Neural cell (in vitro differentiated cells): ENCODE data around the gene PTOV1.

Experiments used
- CTCF ChIP-seq: fragments of 450-650 bp; IDR thresholded peaks from 2 replicates; pipeline ENCODE4 v1.5.1; 2014; ENCODE audit warnings: antibody characterized with exemption, mild to moderate bottlenecking, moderate library complexity; ENCODE audit not compliant: poor library complexity, severe bottlenecking
- EZH2 ChIP-seq: fragments of 200-600, 300-800 bp; shearing (Covaris generic), sonication (generic); IDR thresholded peaks from 2 replicates; pipeline ENCODE4 v1.6.1; 2014; ENCODE audit warnings: antibody characterized with exemption, low read length, borderline replicate concordance, mild to moderate bottlenecking; ENCODE audit not compliant: insufficient read depth, poor library complexity, severe bottlenecking
- POLR2AphosphoS5 ChIP-seq: IDR thresholded peaks from 2 replicates; pipeline ENCODE4 v1.6.1; 2012
- RAD21 ChIP-seq: fragments of 450-650 bp; conservative IDR thresholded peaks from 2 replicates; pipeline ENCODE4 v1.6.1; 2014; ENCODE audit warnings: antibody characterized with exemption, mild to moderate bottlenecking, moderate library complexity
- REST ChIP-seq: IDR thresholded peaks from 2 replicates; pipeline ENCODE4 v1.6.1; 2012; ENCODE audit warnings: borderline replicate concordance
- TAF1 ChIP-seq: IDR thresholded peaks from 2 replicates; pipeline ENCODE4 v1.6.1; 2012; ENCODE audit warnings: low read depth

DNA sequence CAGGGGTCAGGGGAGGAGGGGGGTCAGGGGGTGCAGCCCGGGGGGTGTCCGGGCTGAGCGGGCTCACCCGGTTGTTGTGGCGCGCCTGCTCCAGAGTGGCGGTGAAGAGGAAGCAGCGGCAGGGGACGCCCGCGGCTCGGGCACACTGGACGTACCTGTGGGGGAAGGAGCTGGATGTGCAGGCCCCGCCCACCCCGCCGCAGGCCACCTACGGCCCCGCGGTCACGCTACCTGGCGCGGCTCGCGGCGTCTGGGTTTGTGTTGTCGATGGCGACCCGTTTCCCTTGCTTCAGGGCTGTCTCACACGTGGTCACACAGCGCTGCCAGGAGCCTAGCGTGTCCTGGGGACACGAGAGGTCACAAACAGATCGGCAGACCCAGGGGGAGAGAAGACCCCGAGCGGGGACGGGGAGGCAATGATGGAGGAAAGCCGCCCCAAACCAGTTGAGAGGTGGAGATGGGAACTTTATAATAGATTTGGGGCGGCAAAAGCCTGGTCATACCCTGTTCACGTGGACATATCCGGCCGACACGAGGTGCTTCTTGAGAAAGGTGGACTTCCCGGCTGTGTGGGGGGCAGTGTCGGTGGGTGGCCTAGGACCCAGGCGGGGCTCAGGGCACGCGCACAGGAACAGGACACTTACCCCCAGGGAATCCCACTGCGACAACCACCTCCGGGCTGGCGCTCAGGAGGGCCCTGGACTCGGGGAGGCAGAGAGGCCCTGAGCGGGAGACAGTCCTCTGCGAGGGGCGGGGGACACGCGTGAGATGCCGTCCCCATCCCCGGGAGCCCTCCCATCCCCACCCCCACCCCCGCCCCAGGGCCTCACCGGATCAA lies 10.8 kb downstream of the PTOV1 start:
- TF ChIP-seq CTCF (no peak), EZH2 (no peak), RAD21 (no peak), REST (no peak), TAF1 (no peak), POLR2AphosphoS5 (no peak)
